Spleen (tissue), 11 donors: ENCODE measurements around the gene MXD1. TPM values are rescaled to one million over a fixed set of nuclear protein-coding genes. Genes with fewer than 3 reads are reported as not detected.

Experiments
- DNase-seq: peaks from one replicate; pipeline ENCODE4 v3.0.0-alpha.2; 2020
- H3K27ac ChIP-seq, 8 donors: fragments of 200-600 bp; sonication (generic) in 7 of 8; 1 replicate in 4 of 8; 2 replicates in 4 of 8; pipeline versions ENCODE4 v1.5.0 to v1.8.0; 2016 to 2021; ENCODE audit warnings: inconsistent platforms in 4 of 8, mild to moderate bottlenecking in 4 of 8, moderate library complexity in 1 of 8
- H3K27me3 ChIP-seq, 7 donors: fragments of 200-600 bp; sonication (generic) in 6 of 7; replicated peaks in 1 of 7; 1 replicate in 4 of 7; 2 replicates in 3 of 7; pipeline versions ENCODE4 v1.5.0 to v1.8.0; 2016 to 2021; ENCODE audit warnings: inconsistent platforms in 3 of 7, mild to moderate bottlenecking in 1 of 7
- H3K36me3 ChIP-seq, 6 donors: fragments of 200-600 bp; sonication (generic) in 5 of 6; 1 replicate in 4 of 6; 2 replicates in 2 of 6; pipeline versions ENCODE4 v1.5.0 to v1.8.0; 2016 to 2021; ENCODE audit warnings: inconsistent platforms in 2 of 6
- H3K4me1 ChIP-seq, 6 donors: fragments of 200-600 bp; sonication (generic) in 5 of 6; 1 replicate in 3 of 6; 2 replicates in 3 of 6; pipeline versions ENCODE4 v1.5.0 to v1.8.0; 2016 to 2021; ENCODE audit warnings: inconsistent platforms in 3 of 6
- H3K4me3 ChIP-seq, 8 donors: fragments of 200-600 bp; sonication (generic) in 7 of 8; 1 replicate in 4 of 8; 2 replicates in 4 of 8; pipeline versions ENCODE4 v1.5.0 to v1.8.0; 2016 to 2021; ENCODE audit warnings: inconsistent platforms in 4 of 8, mild to moderate bottlenecking in 4 of 8, moderate library complexity in 2 of 8
- H3K9me3 ChIP-seq, 8 donors: fragments of 200-600 bp; sonication (generic) in 7 of 8; 1 replicate in 4 of 8; 2 replicates in 4 of 8; pipeline versions ENCODE4 v1.5.0 to v1.8.0; 2016 to 2021; ENCODE audit warnings: inconsistent platforms in 4 of 8
- CTCF ChIP-seq, 11 experiments: fragments of 200-600 bp in 7 of 11; fragments of 450-650 bp in 4 of 11; sonication (generic) in 4 of 11; IDR thresholded peaks in 8 of 11; conservative IDR thresholded peaks in 3 of 11; 1 replicate in 7 of 11; 2 replicates in 4 of 11; pipeline versions ENCODE4 v1.4.0 to v1.8.0; 2016 to 2021; ENCODE audit warnings: antibody characterized with exemption in 11 of 11, inconsistent platforms in 4 of 11, mild to moderate bottlenecking in 1 of 11
- POLR2A ChIP-seq, 3 donors: fragments of 450-650 bp; IDR thresholded peaks; one replicate each; pipeline ENCODE4 v1.5.1; 2017; ENCODE audit warnings: antibody characterized with exemption in 3 of 3, mild to moderate bottlenecking in 1 of 3
- POLR2AphosphoS5 ChIP-seq, 3 donors: sonication (generic); formaldehyde crosslinking; IDR thresholded peaks; one replicate each; pipeline ENCODE4 v1.5.1; 2017; ENCODE audit warnings: antibody characterized with exemption in 3 of 3
- WGBS, 5 donors: extraction: QIAGEN DNeasy Blood & Tissue Kit in 3 of 5; methylation state at CpG; one replicate each; pipeline versions ENCODE4 v1.1.5 to v1.1.7; 2013 to 2018; 5-methylcytosine and 5-hydroxymethylcytosine counted together
- intact Hi-C: fragments of 100-400 bp; cut with DNase I; formaldehyde crosslinking; loops from one replicate; pipeline ENCODE4 v1.15.0; 2023; ENCODE audit warnings: low total_unique reads
- polyA plus RNA-seq, 3 donors: library from polyadenylated mRNA; stranded (reverse); fragments of 200-250 nt; gene quantifications; one replicate each; pipeline ENCODE4 v1.2.1, GENCODE V29; 2013
- total RNA-seq, 7 donors: library from RNA; depleted of rRNA in 3 of 7; stranded (reverse); fragments of >200 nt in 3 of 7; fragmentation: NEBNext Ultra II Directional in 4 of 7; extraction: Animal tissue kit (Norgen Biotek cat#: 25700) in 4 of 7; gene quantifications; one replicate each; pipeline versions ENCODE4 v1.1.0 to v1.2.1, GENCODE V29; 2016 to 2021
- donor health status: healthy with polysubstance abuse.
- donor health status: DM: no; HTN: no; CAD: no; lungs with moderate emphysema.
- donor health status: DM: no; HTN: no; CAD: no.
- donor health status: Bipolar disorder and iron deficiency.
- donor health status: healthy.
- donor health status: DM: no; HTN: no; CAD: no.
- donor health status: DM: yes; HTN: yes; CAD: no.

MXD1 gene
- total and polyA plus RNA-seq, 10 donors = 2.7 to 241 (median 63.8) TPM

DNA sequence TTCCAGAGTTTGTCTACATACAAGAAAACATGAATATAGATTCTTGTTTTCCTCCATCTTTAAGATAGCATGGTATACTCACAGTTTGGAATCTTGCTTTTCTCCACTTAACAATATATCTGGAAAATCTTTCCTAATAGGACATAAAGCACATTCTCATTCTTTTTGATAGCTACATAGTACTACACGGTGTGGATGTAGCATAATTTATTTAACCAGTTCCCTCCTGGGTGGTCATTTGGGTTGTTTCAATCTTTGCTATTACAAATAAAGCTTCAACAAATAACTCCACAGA lies 19.7 kb downstream of the MXD1 start:
- no peak overlapping the region for H3K4me3 ChIP-seq
- H3K27ac ChIP-seq = peak overlapping the region in 7 of 8 donors; percentile 16 to 85 (median 58)
- DNase-seq = no peak
- H3K36me3 ChIP-seq = peaks cover 3 to 89% (median 48%) of the 10 kb centered on the region in 6 donors
- 59 to 79% (median 60%) methylated on average over 1 of the region's 1 CpG for WGBS, 5 donors
- intact Hi-C loops = no loop called here
- H3K4me1 ChIP-seq = peaks cover 0 to 66% (median 31%) of the 10 kb centered on the region in 6 donors
- H3K9me3 ChIP-seq = no peaks in the 10 kb centered on the region
- TF ChIP-seq POLR2AphosphoS5 (IDR thresholded peaks at IDR 0.05) (no peak), CTCF (IDR thresholded peaks at IDR 0.05 in 8 of 11, conservative IDR thresholded peaks at IDR 0.05 in 3 of 11) (no peak)
- no peaks in the 10 kb centered on the region for H3K27me3 ChIP-seq

DNA sequence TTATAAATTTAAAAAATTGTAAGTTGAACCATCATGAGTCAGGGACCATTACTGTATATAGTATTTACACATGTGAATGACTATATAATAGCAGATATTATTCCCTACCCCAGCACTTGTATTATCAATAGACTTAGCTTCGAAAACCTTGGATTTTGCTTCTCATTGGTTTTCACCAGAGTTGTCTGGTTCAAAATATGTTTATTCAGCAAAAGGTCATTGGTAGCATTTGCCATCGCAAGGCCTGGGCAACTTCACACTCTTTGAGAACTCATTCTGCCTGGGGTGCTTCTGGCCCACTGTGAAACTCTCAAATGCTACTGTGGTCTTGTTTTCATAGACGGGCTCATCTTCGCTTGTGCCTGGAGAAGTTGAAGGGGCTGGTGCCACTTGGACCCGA lies 20.1 kb downstream of the MXD1 start:
- intact Hi-C loops = no loop called here
- peaks cover 3 to 89% (median 52%) of the 10 kb centered on the region in 6 donors for H3K36me3 ChIP-seq

GRCh38 chr2:69936906-69937305 lies 22.0 kb downstream of the MXD1 start:
- WGBS, 5 donors = 51 to 82% (median 71%) methylated on average over 11 of the region's 11 CpGs
- Histone ChIP-seq H3K27me3 (no peaks in the 10 kb centered on the region), H3K9me3 (no peaks in the 10 kb centered on the region), H3K4me3 (no peak overlapping the region), H3K4me1 (peaks cover 0 to 49% (median 20%) of the 10 kb centered on the region in 6 donors), H3K36me3 (peaks cover 3 to 94% (median 67%) of the 10 kb centered on the region in 6 donors), H3K27ac (peak overlapping the region in 2 of 8 donors; percentile 30 to 85)
- intact Hi-C loops = no loop called here
- peak; percentile 54 for DNase-seq
- no peak for TF ChIP-seq POLR2AphosphoS5 (IDR thresholded peaks at IDR 0.05)
- no peak for TF ChIP-seq CTCF (IDR thresholded peaks at IDR 0.05 in 8 of 11, conservative IDR thresholded peaks at IDR 0.05 in 3 of 11)
- no peak for TF ChIP-seq POLR2A (IDR thresholded peaks at IDR 0.05)

More for the DNA sequence above, 20.1 kb downstream of the MXD1 start:
- Histone ChIP-seq H3K9me3 (no peaks in the 10 kb centered on the region), H3K27me3 (no peaks in the 10 kb centered on the region), H3K4me3 (no peak overlapping the region), H3K4me1 (peaks cover 0 to 64% (median 31%) of the 10 kb centered on the region in 6 donors), H3K27ac (peak overlapping the region in 3 of 8 donors; percentile 35 to 85 (median 73))
- no peak for TF ChIP-seq POLR2AphosphoS5 (IDR thresholded peaks at IDR 0.05)
- no peak for TF ChIP-seq POLR2A (IDR thresholded peaks at IDR 0.05)
- no peak for TF ChIP-seq CTCF (IDR thresholded peaks at IDR 0.05 in 8 of 11, conservative IDR thresholded peaks at IDR 0.05 in 3 of 11)
- WGBS, 5 donors = 95 to 99% (median 97%) methylated on average over 5 of the region's 5 CpGs
- no peak for DNase-seq

DNA sequence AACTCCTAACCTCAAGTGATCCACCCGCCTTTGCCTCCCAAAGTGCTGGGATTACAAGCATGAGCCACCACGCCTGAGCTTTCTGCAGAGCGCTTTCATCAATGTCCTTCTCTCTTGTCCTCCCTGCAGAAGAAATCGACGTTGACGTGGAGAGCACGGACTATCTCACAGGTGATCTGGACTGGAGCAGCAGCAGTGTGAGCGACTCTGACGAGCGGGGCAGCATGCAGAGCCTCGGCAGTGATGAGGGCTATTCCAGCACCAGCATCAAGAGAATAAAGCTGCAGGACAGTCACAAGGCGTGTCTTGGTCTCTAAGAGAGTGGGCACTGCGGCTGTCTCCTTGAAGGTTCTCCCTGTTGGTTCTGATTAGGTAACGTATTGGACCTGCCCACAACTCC lies 23.1 kb downstream of the MXD1 start:
- H3K27me3 ChIP-seq = no peaks in the 10 kb centered on the region
- peak; percentile 65 for DNase-seq
- H3K4me3 ChIP-seq = no peak overlapping the region
- WGBS, 5 donors = 93 to 97% (median 95%) methylated on average over 14 of the region's 14 CpGs
- peak overlapping the region in 2 of 8 donors; percentile 30 to 85 for H3K27ac ChIP-seq
- TF ChIP-seq CTCF (IDR thresholded peaks at IDR 0.05 in 8 of 11, conservative IDR thresholded peaks at IDR 0.05 in 3 of 11) = no peak
- peak in 1 of 3 donors; percentile 55 for TF ChIP-seq POLR2AphosphoS5 (IDR thresholded peaks at IDR 0.05)
- no peak for TF ChIP-seq POLR2A (IDR thresholded peaks at IDR 0.05)
- peaks cover 0 to 43% (median 15%) of the 10 kb centered on the region in 6 donors for H3K4me1 ChIP-seq
- H3K9me3 ChIP-seq = no peaks in the 10 kb centered on the region
- H3K36me3 ChIP-seq = peaks cover 3 to 98% (median 74%) of the 10 kb centered on the region in 6 donors
- intact Hi-C loops = no loop called here
